ENCODE measurements around the gene GLTP. TPM values are rescaled to one million over a fixed set of nuclear protein-coding genes. Genes with fewer than 3 reads are reported as not detected.

GLTP gene
- total and polyA plus RNA-seq, 11 donors, result 16.9 to 68.6 (median 25.1) TPM

DNA sequence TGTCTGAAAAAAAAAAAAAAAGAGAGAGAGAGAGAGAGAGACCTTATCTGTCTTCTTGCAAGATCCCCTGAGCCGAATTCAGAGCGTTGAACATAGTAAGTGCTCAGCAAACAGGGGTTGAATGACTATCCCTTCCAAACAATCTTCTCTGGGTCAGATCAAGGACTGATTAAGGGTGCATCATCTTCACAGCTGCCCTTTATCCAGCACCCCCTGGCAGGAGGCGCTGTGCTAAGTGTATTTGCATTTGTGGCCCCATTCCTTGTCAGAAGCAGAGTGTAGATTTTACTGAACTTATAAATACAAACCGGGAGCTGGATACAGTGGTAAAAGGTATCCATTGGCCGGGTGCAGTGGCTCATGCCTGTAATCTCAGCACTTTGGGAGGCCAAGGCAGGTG lies 38.3 kb downstream of the GLTP start:
- TF ChIP-seq, protein P1, sequence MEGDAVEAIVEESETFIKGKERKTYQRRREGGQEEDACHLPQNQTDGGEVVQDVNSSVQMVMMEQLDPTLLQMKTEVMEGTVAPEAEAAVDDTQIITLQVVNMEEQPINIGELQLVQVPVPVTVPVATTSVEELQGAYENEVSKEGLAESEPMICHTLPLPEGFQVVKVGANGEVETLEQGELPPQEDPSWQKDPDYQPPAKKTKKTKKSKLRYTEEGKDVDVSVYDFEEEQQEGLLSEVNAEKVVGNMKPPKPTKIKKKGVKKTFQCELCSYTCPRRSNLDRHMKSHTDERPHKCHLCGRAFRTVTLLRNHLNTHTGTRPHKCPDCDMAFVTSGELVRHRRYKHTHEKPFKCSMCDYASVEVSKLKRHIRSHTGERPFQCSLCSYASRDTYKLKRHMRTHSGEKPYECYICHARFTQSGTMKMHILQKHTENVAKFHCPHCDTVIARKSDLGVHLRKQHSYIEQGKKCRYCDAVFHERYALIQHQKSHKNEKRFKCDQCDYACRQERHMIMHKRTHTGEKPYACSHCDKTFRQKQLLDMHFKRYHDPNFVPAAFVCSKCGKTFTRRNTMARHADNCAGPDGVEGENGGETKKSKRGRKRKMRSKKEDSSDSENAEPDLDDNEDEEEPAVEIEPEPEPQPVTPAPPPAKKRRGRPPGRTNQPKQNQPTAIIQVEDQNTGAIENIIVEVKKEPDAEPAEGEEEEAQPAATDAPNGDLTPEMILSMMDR (IDR thresholded peaks at IDR 0.05), result no peak
- TF ChIP-seq POLR2A (IDR thresholded peaks at IDR 0.05), result no peak
- Histone ChIP-seq H3K36me3 (no peaks in the 10 kb centered on the region), H3K27ac (no peak overlapping the region), H3K27me3 (peaks cover 0 to 3% (median 0%) of the 10 kb centered on the region in 9 donors), H3K9me3 (no peaks in the 10 kb centered on the region), H3K4me3 (no peak overlapping the region), H3K4me1 (peaks cover 0 to 16% (median 0%) of the 10 kb centered on the region in 12 donors)
- ATAC-seq (no peak), DNase-seq (no peak)
- intact Hi-C loops (cut with DNase I), result loop anchor here in 1 of 10 donors (5.0 kb wide), 2 partner anchors 35 to 245 kb away; no protein-coding TSS in a partner anchor
- WGBS, 4 donors, result 81 to 91% (median 86%) methylated on average over 5 of the region's 5 CpGs

DNA sequence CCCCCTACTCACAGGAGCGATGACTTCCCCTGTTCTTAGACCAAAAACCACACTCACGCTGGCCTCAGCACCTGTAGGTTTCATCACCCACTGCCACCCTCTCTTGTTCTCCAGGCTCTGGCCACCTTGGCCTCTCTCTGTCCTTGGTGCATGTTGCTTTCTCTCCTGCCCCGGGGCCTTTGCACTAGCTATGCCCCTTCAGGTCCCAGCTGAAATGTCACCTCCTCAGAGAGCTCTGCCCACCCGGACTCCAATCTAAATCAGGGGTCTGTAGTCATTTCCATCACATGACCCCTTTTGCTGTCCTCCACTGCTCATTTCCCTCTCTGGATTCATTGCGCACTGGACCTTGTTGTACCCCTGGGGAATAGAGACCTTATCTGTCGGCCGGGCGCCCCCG lies 39.0 kb downstream of the GLTP start:
- Histone ChIP-seq H3K27ac (no peak overlapping the region), H3K4me3 (no peak overlapping the region), H3K9me3 (no peaks in the 10 kb centered on the region), H3K36me3 (no peaks in the 10 kb centered on the region), H3K4me1 (peaks cover 0 to 11% (median 0%) of the 10 kb centered on the region in 12 donors), H3K27me3 (peaks cover 0 to 3% (median 0%) of the 10 kb centered on the region in 9 donors)
- 80 to 84% (median 83%) methylated on average over 9 of the region's 9 CpGs for WGBS, 4 donors
- ATAC-seq (no peak), DNase-seq (peak in 1 of 5 donors; percentile 44)
- intact Hi-C loops (cut with DNase I), result loop anchor here in 1 of 10 donors (5.0 kb wide), 2 partner anchors 34 to 244 kb away; no protein-coding TSS in a partner anchor
- TF ChIP-seq, protein P1 (IDR thresholded peaks at IDR 0.05), result no peak
- no peak for TF ChIP-seq POLR2A (IDR thresholded peaks at IDR 0.05)

DNA sequence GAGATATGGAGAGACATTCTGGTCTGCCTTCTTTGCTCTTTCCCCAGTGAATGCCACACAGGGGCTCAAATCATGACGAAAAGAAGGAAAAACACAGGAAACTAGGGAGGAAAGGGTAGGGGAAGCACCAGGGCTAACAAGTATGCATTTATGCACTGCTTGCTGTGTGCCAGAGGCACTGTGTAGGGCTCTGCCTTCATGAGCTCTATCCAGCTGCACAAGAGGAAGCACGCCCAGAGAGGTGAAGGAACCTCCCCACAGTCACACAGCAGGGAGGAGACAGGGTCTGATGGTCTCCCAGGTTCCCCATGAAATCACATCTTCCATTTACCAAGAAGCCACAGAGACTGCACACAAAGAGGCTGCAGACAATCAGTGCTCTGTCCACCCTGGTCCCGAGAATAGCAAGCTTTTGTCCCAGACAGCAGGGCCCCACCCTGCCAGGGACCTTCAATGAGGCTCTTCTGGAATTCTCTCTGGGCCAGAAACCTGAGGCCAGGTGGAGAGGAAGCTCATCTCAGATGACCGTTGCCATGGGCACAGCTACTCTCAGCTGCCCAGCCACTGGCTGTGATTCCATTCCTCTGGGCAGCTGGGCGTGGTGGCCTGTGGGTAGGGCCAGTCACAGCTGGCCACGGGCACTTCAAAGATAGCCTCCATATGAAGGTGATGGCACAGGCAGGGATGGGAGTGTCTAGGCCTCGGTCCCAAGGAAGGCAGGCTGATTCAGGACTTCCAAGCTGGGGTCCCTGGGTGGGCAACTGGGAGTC lies 39.9 kb downstream of the GLTP start:
- Histone ChIP-seq H3K27me3 (peaks cover 0 to 3% (median 0%) of the 10 kb centered on the region in 9 donors), H3K9me3 (no peaks in the 10 kb centered on the region), H3K36me3 (no peaks in the 10 kb centered on the region), H3K4me3 (no peak overlapping the region), H3K27ac (no peak overlapping the region), H3K4me1 (peaks cover 0 to 7% (median 0%) of the 10 kb centered on the region in 12 donors)
- no peak for ATAC-seq
- 63 to 85% (median 71%) methylated on average over 6 to 7 of the region's 7 CpGs for WGBS, 4 donors
- peak in 1 of 5 donors; percentile 32 for DNase-seq
- intact Hi-C loops (cut with DNase I), result loop anchor here in 1 of 10 donors (5.0 kb wide), 2 partner anchors 33 to 243 kb away; no protein-coding TSS in a partner anchor
- TF ChIP-seq, protein P1 (IDR thresholded peaks at IDR 0.05), result no peak
- no peak for TF ChIP-seq POLR2A (IDR thresholded peaks at IDR 0.05)

DNA sequence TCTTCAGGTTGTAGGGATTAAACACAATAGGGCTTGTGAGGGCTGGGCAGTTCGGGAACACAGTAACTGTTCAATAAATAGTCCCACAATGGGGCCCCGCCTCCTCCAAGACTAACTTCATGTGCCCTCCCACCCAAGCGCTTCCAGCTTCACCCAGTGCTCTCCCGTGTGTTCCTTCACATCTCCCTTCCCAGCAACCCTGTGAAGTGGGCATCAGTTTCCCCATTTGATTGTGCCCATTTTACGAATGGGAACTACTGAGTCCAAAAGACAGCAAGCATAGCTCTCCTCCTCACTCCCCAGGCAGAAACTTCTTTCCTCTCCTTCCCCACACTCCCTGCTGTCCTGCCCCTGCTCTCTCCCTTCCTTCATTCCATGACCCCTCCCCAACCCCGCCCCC lies 40.9 kb downstream of the GLTP start:
- WGBS, 4 donors, result 72 to 74% (median 72%) methylated on average over 6 of the region's 6 CpGs
- no peak for DNase-seq
- Histone ChIP-seq H3K36me3 (no peaks in the 10 kb centered on the region), H3K4me1 (no peaks in the 10 kb centered on the region), H3K9me3 (no peaks in the 10 kb centered on the region), H3K27me3 (peaks cover 0 to 3% (median 0%) of the 10 kb centered on the region in 9 donors), H3K4me3 (no peak overlapping the region), H3K27ac (no peak overlapping the region)
- no peak for TF ChIP-seq POLR2A (IDR thresholded peaks at IDR 0.05)
- TF ChIP-seq, protein P1 (IDR thresholded peaks at IDR 0.05), result no peak
- intact Hi-C loops (cut with DNase I), result no loop called here
- no peak for ATAC-seq

All from heart left ventricle (tissue), 16 donors.